GM21576 (cell line): Measurements from ENCODE around the gene SLC38A1.

ENCODE experiments used
- ATAC-seq: cut with Tn5 transposase; IDR thresholded peaks from one replicate; pipeline ENCODE4 v1.9.1; 2021; ENCODE audit warnings: mild to moderate bottlenecking, moderate library complexity; ENCODE audit not compliant: unreplicated experiment

The SLC38A1 gene

DNA sequence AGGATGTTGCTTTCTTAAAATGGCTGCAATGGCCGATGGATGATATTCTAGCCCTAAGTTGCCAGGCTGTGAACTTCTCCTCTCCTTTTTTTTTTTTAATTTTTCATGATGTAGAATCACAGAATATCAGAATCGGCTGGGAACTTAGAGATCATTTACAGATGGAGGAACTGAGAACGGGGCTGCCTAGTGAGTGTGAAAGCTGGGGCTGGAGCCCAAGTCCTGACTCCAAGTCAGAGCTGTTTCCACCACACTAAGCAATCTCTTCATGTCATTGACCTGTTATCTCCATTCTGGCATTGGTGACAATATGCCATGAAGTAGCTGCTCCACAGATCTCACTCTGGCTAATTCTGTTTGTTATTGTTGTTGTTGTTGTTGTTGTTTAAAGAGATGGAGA is 121.7 kb downstream of the SLC38A1 start:
- no peak for ATAC-seq

DNA sequence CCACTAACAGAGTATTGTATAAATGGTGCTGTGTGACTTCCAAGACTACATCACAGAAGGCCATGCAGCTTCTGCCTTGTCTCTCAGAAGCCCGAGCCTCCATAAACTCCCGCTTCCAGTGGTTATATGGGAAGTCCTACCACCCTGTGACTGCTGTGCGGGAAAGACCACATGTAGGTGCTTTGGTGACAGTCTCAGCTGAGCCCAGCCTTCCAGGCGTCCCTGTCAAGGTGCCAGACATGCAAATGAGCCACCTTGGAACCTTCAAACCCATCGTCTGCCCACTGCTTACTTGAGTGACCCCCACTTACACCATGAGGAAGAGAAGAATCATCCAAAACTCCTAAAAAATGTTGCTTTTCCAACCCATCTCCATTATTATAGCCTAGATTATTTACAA is 123.0 kb downstream of the SLC38A1 start:
- no peak for ATAC-seq

DNA sequence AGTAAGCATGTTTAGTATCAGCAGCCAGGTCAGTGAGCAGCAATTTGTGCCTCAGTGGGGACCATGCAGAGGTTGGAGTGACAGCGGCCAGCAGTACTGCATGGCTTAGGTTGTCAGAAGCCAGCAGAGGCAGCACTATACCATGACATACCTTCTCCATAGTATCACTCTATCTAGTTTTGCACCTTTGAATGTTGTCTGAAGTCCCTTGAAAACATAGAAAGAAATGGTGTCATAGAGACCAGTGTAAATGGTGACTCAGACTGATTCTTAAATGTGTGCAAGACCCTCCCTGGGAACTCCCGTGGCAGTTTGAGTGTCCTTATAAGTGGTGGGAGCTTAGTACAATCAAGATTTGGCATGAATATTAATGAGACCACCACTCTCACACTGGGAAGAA is 124.4 kb downstream of the SLC38A1 start:
- ATAC-seq = no peak

DNA sequence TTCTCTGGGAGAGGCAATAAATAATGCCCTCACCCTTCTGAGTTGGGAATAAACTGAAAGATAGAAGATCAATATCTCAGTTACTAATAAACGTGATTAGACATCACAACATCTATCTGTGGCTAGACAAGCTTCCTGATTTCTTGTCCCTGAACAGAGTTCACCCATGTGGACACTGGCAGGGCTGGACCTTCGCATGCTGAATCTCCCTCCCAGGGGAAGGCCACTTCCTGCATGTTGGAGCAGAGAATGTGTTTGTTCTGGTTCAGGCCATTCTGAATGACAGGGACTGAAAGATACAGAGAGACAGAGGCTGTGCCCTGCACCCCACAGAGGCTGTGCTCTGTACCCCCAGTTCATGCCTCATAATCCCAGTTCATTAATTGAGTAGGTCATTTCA is 132.6 kb downstream of the SLC38A1 start:
- no peak for ATAC-seq

DNA sequence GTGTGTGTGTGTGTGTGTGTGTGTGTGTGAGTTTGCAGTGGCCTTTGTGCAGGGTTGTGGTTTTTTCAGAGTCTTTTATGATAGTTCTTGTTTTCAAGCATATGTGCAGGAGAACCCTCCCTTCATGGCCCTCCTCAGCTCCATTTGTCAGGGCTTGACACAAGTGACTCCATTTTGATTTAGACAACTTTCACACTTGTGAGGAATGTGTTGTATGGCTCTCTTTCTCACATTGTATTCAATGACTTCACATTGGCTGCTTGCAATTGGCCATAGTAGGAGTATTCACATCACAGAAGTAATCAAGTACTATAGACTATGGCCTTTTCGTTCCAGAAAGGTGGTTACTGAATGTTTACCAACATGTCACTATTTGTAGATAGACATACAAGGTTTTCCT is 133.1 kb downstream of the SLC38A1 start:
- ATAC-seq = no peak

DNA sequence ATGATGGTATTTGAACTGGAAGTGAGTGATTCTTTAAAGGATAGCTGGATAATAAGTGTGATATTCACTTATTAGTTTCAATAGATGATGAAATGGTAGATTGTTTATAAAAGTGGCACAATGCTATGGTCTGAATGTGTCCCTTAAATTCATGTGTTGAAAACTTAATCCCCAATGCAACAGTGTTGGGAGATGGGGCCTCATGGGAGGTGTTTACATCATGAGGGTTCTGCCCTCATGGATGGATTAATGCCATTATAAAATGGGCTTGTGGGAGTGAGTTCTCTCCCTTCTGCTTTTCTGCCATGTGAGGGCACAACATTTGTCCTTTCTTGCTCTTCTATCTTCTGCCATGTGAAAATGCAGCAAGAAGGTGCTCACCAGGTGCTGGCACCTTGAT is 134.0 kb downstream of the SLC38A1 start:
- ATAC-seq = no peak

DNA sequence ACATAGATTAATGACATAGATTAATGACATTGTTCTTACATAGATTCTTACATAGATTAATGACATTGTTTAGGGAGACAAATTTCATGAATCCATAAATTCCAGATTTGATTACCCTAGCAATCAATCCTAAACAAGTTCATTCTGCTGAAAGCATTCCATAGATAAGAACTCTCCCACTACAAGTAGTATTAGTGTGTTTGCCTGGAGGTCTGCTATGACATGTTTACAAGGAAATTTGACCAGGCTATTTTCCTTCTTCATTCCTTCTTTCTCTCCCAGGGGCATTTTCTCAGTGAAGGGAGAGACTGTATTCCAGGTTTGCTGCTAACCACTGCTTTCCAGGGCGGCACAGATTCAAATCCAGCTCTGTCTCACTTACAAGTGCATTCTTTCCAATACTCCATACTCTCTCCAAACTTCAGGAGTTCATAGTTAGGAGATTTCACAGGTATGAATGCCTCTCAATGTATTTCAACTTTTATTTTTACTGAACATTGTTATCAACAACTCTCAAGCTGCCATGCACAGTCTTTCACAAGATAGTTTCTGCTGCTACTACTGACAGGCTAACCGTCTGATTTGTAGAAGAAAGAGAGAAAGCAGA is 134.5 kb downstream of the SLC38A1 start:
- ATAC-seq = no peak

DNA sequence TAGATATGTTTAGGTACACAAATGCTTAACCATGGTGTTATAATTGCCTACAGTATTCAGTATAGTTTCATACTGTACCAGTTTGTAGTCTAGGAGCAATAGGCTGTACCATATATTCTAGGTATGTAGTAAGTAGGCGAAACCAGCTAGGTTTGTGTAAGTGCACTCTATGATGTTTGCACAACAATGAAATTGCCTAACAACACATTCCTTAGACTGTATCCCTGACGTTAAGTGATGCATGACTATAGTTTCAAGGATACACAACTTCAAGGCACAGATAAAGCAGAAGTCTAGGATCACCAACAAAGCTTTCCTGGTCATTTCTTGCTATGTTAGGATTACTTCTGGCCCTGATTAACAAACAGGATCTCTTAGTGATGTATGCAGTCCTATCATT is 135.1 kb downstream of the SLC38A1 start:
- no peak for ATAC-seq
